B cell (primary cell): ENCODE measurements around the gene WNT3A. TPM values are rescaled to one million over a fixed set of nuclear protein-coding genes. Genes with fewer than 3 reads are reported as not detected.

Experiments
- ATAC-seq: fragments of 200-7000 bp; cut with Tn5 transposase; one replicate; pipeline ENCODE4 v1.10.0; 2021; ENCODE audit warnings: low read depth, mild to moderate bottlenecking, moderate number of reproducible peaks, moderate library complexity
- CTCF ChIA-PET: fragments of 350-600 bp; sonication (Branson Sonifier 250); formaldehyde crosslinking; loops from one replicate; lab custom pipeline; 2021; ENCODE audit warnings: antibody characterized with exemption, inconsistent platforms; lab: Charles Lee
- POLR2A ChIA-PET: fragments of 350-600 bp; sonication (Branson Sonifier 250); formaldehyde crosslinking; loops from one replicate; lab custom pipeline; 2021; ENCODE audit warnings: antibody characterized with exemption; lab: Charles Lee
- DNase-seq: peaks from one replicate; pipeline ENCODE4 v3.0.0; 2013
- H2AFZ ChIP-seq: 2 replicates; pipeline ENCODE4 v1.6.1; 2012; ENCODE audit warnings: mild to moderate bottlenecking, low read depth, low read length; ENCODE audit not compliant: insufficient read depth, poor library complexity, severe bottlenecking
- H3K27ac ChIP-seq, 2 donors: 1 replicate in 1 of 2; 2 replicates in 1 of 2; pipeline ENCODE4 v1.5.1; 2012 to 2013; ENCODE audit warnings: low read length in 2 of 2, mild to moderate bottlenecking in 2 of 2, moderate library complexity in 1 of 2
- H3K27me3 ChIP-seq, 4 experiments: fragments of 200-600 bp in 1 of 4; sonication (generic) in 1 of 4; replicated peaks in 1 of 4; 1 replicate in 2 of 4; 2 replicates in 2 of 4; pipeline versions ENCODE4 v1.6.1 to v1.7.0; 2013 to 2016; ENCODE audit warnings: low read length in 3 of 4, mild to moderate bottlenecking in 2 of 4, mixed read lengths in 1 of 4, moderate library complexity in 1 of 4; ENCODE audit not compliant: insufficient read depth in 4 of 4, control insufficient read depth in 3 of 4; ENCODE audit errors: control extremely low read depth in 1 of 4
- H3K36me3 ChIP-seq, 2 experiments: replicated peaks in 1 of 2; 1 replicate in 1 of 2; 2 replicates in 1 of 2; pipeline versions ENCODE4 v1.6.1 to v1.7.1; 2013; ENCODE audit warnings: low read length in 1 of 2; ENCODE audit not compliant: insufficient read depth in 2 of 2, control insufficient read depth in 1 of 2; ENCODE audit errors: control extremely low read depth in 1 of 2, extremely low read depth in 1 of 2
- H3K4me1 ChIP-seq, 2 donors: fragments of 200-600 bp in 1 of 2; sonication (generic) in 1 of 2; 1 replicate in 1 of 2; 2 replicates in 1 of 2; pipeline versions ENCODE4 v1.5.1 to v1.6.1; 2013 to 2017; ENCODE audit warnings: low read length in 2 of 2; ENCODE audit not compliant: control insufficient read depth in 2 of 2, insufficient read depth in 2 of 2
- H3K4me2 ChIP-seq: replicated peaks from 2 replicates; pipeline ENCODE3; 2012; ENCODE audit warnings: mild to moderate bottlenecking, low read depth, low read length; ENCODE audit not compliant: poor library complexity, severe bottlenecking
- H3K4me3 ChIP-seq, 5 experiments: fragments of 200-600 bp in 1 of 5; sonication (generic) in 1 of 5; 1 replicate in 3 of 5; 2 replicates in 2 of 5; pipeline versions ENCODE4 v1.5.1 to v1.7.0; 2011 to 2016; ENCODE audit warnings: low read length in 4 of 5, mild to moderate bottlenecking in 4 of 5, low read depth in 2 of 5, control low read depth in 1 of 5, moderate library complexity in 1 of 5; ENCODE audit not compliant: insufficient read depth in 1 of 5; ENCODE audit errors: control extremely low read depth in 1 of 5, extremely low read depth in 1 of 5
- H3K79me2 ChIP-seq: fragments of 200-600 bp; sonication (generic); one replicate; pipeline ENCODE4 v1.6.0; 2016; ENCODE audit warnings: low read length; ENCODE audit not compliant: control insufficient read depth, insufficient read depth
- H3K9ac ChIP-seq: fragments of 200-600 bp; sonication (generic); 2 replicates; pipeline ENCODE4 v1.6.1; 2017; ENCODE audit warnings: mild to moderate bottlenecking, low read length, moderate library complexity
- H3K9me3 ChIP-seq, 3 donors: one replicate each; pipeline versions ENCODE4 v1.6.1 to v1.7.1; 2013; ENCODE audit warnings: low read length in 2 of 3; ENCODE audit not compliant: control insufficient read depth in 2 of 3, insufficient read depth in 1 of 3; ENCODE audit errors: control extremely low read depth in 1 of 3
- H4K20me1 ChIP-seq: 2 replicates; pipeline ENCODE4 v1.6.0; 2012; ENCODE audit warnings: mild to moderate bottlenecking, low read length; ENCODE audit not compliant: insufficient read depth, control insufficient read depth, poor library complexity, severe bottlenecking
- H3K27ac Mint-ChIP-seq: one replicate; pipeline ENCODE4 v1.8.0; 2021; ENCODE audit warnings: mixed read lengths
- H3K27me3 Mint-ChIP-seq: one replicate; pipeline ENCODE4 v1.8.0; 2021; ENCODE audit warnings: mixed read lengths
- H3K4me1 Mint-ChIP-seq: one replicate; pipeline ENCODE4 v1.8.0; 2021; ENCODE audit warnings: mixed read lengths
- H3K4me3 Mint-ChIP-seq: one replicate; pipeline ENCODE4 v1.8.0; 2021; ENCODE audit warnings: mixed read lengths
- H3K9me3 Mint-ChIP-seq: one replicate; pipeline ENCODE4 v1.8.0; 2022; ENCODE audit warnings: mixed read lengths; ENCODE audit not compliant: insufficient read depth
- CTCF ChIP-seq: fragments of 200-600 bp; IDR thresholded peaks from one replicate; pipeline ENCODE4 v1.8.0; 2022; ENCODE audit warnings: antibody characterized with exemption, mild to moderate bottlenecking
- EZH2 ChIP-seq: IDR thresholded peaks from 2 replicates; pipeline ENCODE4 v1.6.1; 2012; ENCODE audit warnings: borderline replicate concordance, low read depth, mild to moderate bottlenecking, moderate library complexity, low read length; ENCODE audit not compliant: insufficient read depth, poor library complexity, severe bottlenecking
- WGBS: methylation state at CpG from one replicate; pipeline ENCODE4 v1.1.5; 2013; ENCODE audit warnings: missing lambda C conversion rate; ENCODE audit not compliant: insufficient coverage; 5-methylcytosine and 5-hydroxymethylcytosine counted together
- intact Hi-C: fragments of 100-400 bp; cut with micrococcal nuclease; formaldehyde crosslinking; loops from one replicate; pipeline ENCODE4 v1.10.0; 2022
- polyA plus RNA-seq: library from polyadenylated mRNA; depleted of rRNA; stranded (reverse); fragments of >200 nt; gene quantifications from 2 replicates; pipeline ENCODE4 v1.2.3, GENCODE V29; 2012
- total RNA-seq, 2 donors: library from RNA; stranded (reverse); fragments of 120-200 nt in 1 of 2; gene quantifications; 1 replicate in 1 of 2; 2 replicates in 1 of 2; pipeline versions ENCODE4 v1.2.3 to v1.2.4, GENCODE V29; 2013 to 2022

WNT3A gene
- total and polyA plus RNA-seq, 2 donors (not counting 1 experiment from before 2014, with no cell fraction given), result 0.03 TPM; not detected in 1

- Histone ChIP-seq H3K36me3 (no peaks in the 10 kb centered on the region), H3K9me3 (peaks cover 1 to 31% (median 14%) of the 10 kb centered on the region in 3 donors), H3K27ac (no peak overlapping the region), H3K9ac (no peak overlapping the region), H3K4me3 (no peak overlapping the region), H3K79me2 (no peaks in the 10 kb centered on the region), H3K4me1 (peaks cover 1 to 4% of the 10 kb centered on the region in 2 donors), H4K20me1 (no peaks in the 10 kb centered on the region), H3K4me2 (no peak overlapping the region), H2AFZ (no peak overlapping the region), H3K27me3 (peaks cover 0 to 33% (median 18%) of the 10 kb centered on the region in 4 experiments)
- Mint-ChIP-seq H3K9me3 (peaks cover 14% of the 10 kb centered on the region), H3K4me3 (no peak overlapping the region), H3K4me1 (peaks cover 4% of the 10 kb centered on the region), H3K27me3 (peaks cover 39% of the 10 kb centered on the region), H3K27ac (no peak overlapping the region)
- ChIA-PET POLR2A (no interaction called here), CTCF (no interaction called here)
- ATAC-seq (no peak), DNase-seq (no peak)
- 88% methylated on average over 13 of the region's 13 CpGs for WGBS
- TF ChIP-seq CTCF (no peak), EZH2 (no peak)
- intact Hi-C loops, result no loop called here
Observed at GRCh38 chr1:228000836-228001563, 5.8 kb upstream of the WNT3A start.
